Caco-2 (cell line): ENCODE results near the gene EMILIN1. TPM values are rescaled to one million over a fixed set of nuclear protein-coding genes. Genes with fewer than 3 reads are reported as not detected.
"Not testable (repeated sequence)": the region's sequence is repeated elsewhere in the genome, so short reads cannot be mapped to it uniquely, and the experiment has no call there.

Experiments used
- BruUV-seq: library from RNA; stranded (reverse); fragments of 400-500 nt; replicated peaks from 2 replicates; lab custom pipeline; 2021; lab: Mats Ljungman, UMichigan
- CTCF ChIA-PET: fragments of 300-600 bp; sonication (Branson Sonifier 250); formaldehyde crosslinking; loops from one replicate; lab custom pipeline; 2022; ENCODE audit warnings: antibody characterized with exemption; lab: Charles Lee
- POLR2A ChIA-PET: fragments of 300-600 bp; sonication (Branson Sonifier 250); formaldehyde crosslinking; loops from one replicate; lab custom pipeline; 2022; ENCODE audit warnings: antibody characterized with exemption; lab: Charles Lee
- DNase-seq, 2 experiments: peaks; one replicate each; pipeline versions ENCODE4 v3.0.0 to v3.0.0-alpha.2; 2020 to 2022
- H3K27me3 ChIP-seq: replicated peaks from 2 replicates; pipeline ENCODE4 v1.6.0; 2011; ENCODE audit warnings: low read length; ENCODE audit not compliant: control insufficient read depth, insufficient read depth
- H3K36me3 ChIP-seq: 2 replicates; pipeline ENCODE4 v1.5.1; 2011; ENCODE audit warnings: low read length; ENCODE audit not compliant: control insufficient read depth, insufficient read depth
- H3K4me1 ChIP-seq: fragments of 250-450 bp; sonication (Bioruptor Pico); 2 replicates; pipeline ENCODE4 v1.5.1; 2020; ENCODE audit warnings: mild to moderate bottlenecking
- H3K4me3 ChIP-seq: 2 replicates; pipeline ENCODE4 v1.5.1; 2011; ENCODE audit warnings: low read depth, mild to moderate bottlenecking, control low read depth, low read length
- H3K9me3 ChIP-seq: fragments of 250-450 bp; sonication (Bioruptor Pico); 2 replicates; pipeline ENCODE4 v1.5.1; 2020; ENCODE audit warnings: mild to moderate bottlenecking, moderate library complexity
- H3K27ac Mint-ChIP-seq: one replicate; pipeline ENCODE4 v1.8.0; 2022; ENCODE audit warnings: mixed read lengths; ENCODE audit not compliant: unreplicated experiment
- H3K27me3 Mint-ChIP-seq: one replicate; pipeline ENCODE4 v1.8.0; 2022; ENCODE audit warnings: mixed read lengths; ENCODE audit not compliant: insufficient read depth, unreplicated experiment
- H3K36me3 Mint-ChIP-seq: one replicate; pipeline ENCODE4 v1.8.0; 2022; ENCODE audit warnings: mild to moderate bottlenecking, mixed read lengths; ENCODE audit not compliant: insufficient read depth, unreplicated experiment
- H3K4me1 Mint-ChIP-seq: one replicate; pipeline ENCODE4 v1.8.0; 2022; ENCODE audit warnings: low read depth, mixed read lengths; ENCODE audit not compliant: unreplicated experiment
- H3K4me3 Mint-ChIP-seq: one replicate; pipeline ENCODE4 v1.8.0; 2022; ENCODE audit warnings: mild to moderate bottlenecking, moderate library complexity, mixed read lengths; ENCODE audit not compliant: unreplicated experiment
- H3K9me3 Mint-ChIP-seq: one replicate; pipeline ENCODE4 v1.8.0; 2022; ENCODE audit warnings: mixed read lengths; ENCODE audit not compliant: unreplicated experiment
- CTCF ChIP-seq, 2 experiments: fragments of 200-600 bp in 1 of 2; IDR thresholded peaks; 1 replicate in 1 of 2; 2 replicates in 1 of 2; pipeline versions ENCODE4 v1.5.1 to v1.8.0; 2011 to 2022; ENCODE audit warnings: antibody characterized with exemption in 1 of 2, control low read depth in 1 of 2, inconsistent platforms in 1 of 2, low read depth in 1 of 2, low read length in 1 of 2, mild to moderate bottlenecking in 1 of 2, moderate library complexity in 1 of 2; ENCODE audit not compliant: insufficient read depth in 1 of 2, severe bottlenecking in 1 of 2, unreplicated experiment in 1 of 2
- intact Hi-C: fragments of 100-400 bp; cut with micrococcal nuclease; formaldehyde crosslinking; loops from one replicate; pipeline ENCODE4 v1.10.0; 2022; ENCODE audit not compliant: unreplicated experiment
- total RNA-seq: library from RNA; stranded (reverse); gene quantifications from 2 replicates; pipeline ENCODE4 v1.2.3, GENCODE V29; 2022

EMILIN1 gene
- total RNA-seq, 1 experiment from 2014 or later, result 0.43 TPM

GRCh38 chr2:27111392-27112078 lies 33.1 kb downstream of the EMILIN1 start:
- BruUV-seq, H3K4me3 ChIP-seq, H3K4me1 ChIP-seq, H3K27me3 Mint-ChIP-seq, H3K4me3 Mint-ChIP-seq, H3K9me3 ChIP-seq, H3K27me3 ChIP-seq, H3K36me3 Mint-ChIP-seq, H3K27ac Mint-ChIP-seq, H3K9me3 Mint-ChIP-seq, DNase-seq, H3K4me1 Mint-ChIP-seq, H3K36me3 ChIP-seq, intact Hi-C loops: not testable (repeated sequence)
- CTCF ChIA-PET, result interaction anchor here (0.6 to 1.0 kb wide), 2 partner anchors 11 to 75 kb away, joined by 4 to 5 read pairs; no protein-coding TSS in a partner anchor
- POLR2A ChIA-PET, result interaction anchor here (0.6 kb wide), 1 partner anchor 172 kb away, joined by 5 read pairs; no protein-coding TSS in a partner anchor

- CTCF ChIA-PET, result no interaction called here
- Mint-ChIP-seq H3K27me3 (peaks cover 5% of the 10 kb centered on the region), H3K9me3 (no peaks in the 10 kb centered on the region), H3K4me1 (no peaks in the 10 kb centered on the region), H3K27ac (no peak overlapping the region), H3K4me3 (no peak overlapping the region), H3K36me3 (peaks cover 6% of the 10 kb centered on the region)
- Histone ChIP-seq H3K27me3 (no peaks in the 10 kb centered on the region), H3K4me3 (no peak overlapping the region), H3K36me3 (no peaks in the 10 kb centered on the region), H3K4me1 (0 out of 2 replicates have a peak, but pooled peaks cover 3% of the 10 kb centered on the region), H3K9me3 (no peaks in the 10 kb centered on the region)
- intact Hi-C loops, result no loop called here
- no peak for TF ChIP-seq CTCF (IDR thresholded peaks at IDR 0.05; ENCODE audit: insufficient read depth in 1 of 2, low read depth in 1 of 2, low read length in 1 of 2, severe bottlenecking in 1 of 2, unreplicated experiment in 1 of 2)
- POLR2A ChIA-PET, result no interaction called here
- no peak for DNase-seq
- no TSS peak for BruUV-seq
Measured at GRCh38 chr2:27115519-27115918, 37.1 kb downstream of the EMILIN1 start.

- H3K4me1 ChIP-seq, result 0 out of 2 replicates have a peak, but pooled peaks cover 3% of the 10 kb centered on the region
- ChIA-PET CTCF (interaction anchor here (1.3 kb wide), 1 partner anchor 174 kb away, joined by 3 read pairs; no protein-coding TSS in a partner anchor), POLR2A (no interaction called here)
- DNase-seq, result no peak
- no peaks in the 10 kb centered on the region for H3K9me3 ChIP-seq
- no TSS peak for BruUV-seq
- H3K4me3 Mint-ChIP-seq, result peak overlapping the region; percentile 76
- peak overlapping the region; percentile 61 for H3K4me3 ChIP-seq
- peaks cover 13% of the 10 kb centered on the region for H3K27me3 Mint-ChIP-seq
- H3K4me1 Mint-ChIP-seq, result no peaks in the 10 kb centered on the region
- H3K27me3 ChIP-seq, result no peaks in the 10 kb centered on the region
- peaks cover 6% of the 10 kb centered on the region for H3K36me3 Mint-ChIP-seq
- H3K9me3 Mint-ChIP-seq, result no peaks in the 10 kb centered on the region
- no peak overlapping the region for H3K27ac Mint-ChIP-seq
- intact Hi-C loops, result no loop called here
- TF ChIP-seq CTCF (IDR thresholded peaks at IDR 0.05; ENCODE audit: insufficient read depth in 1 of 2, low read depth in 1 of 2, low read length in 1 of 2, severe bottlenecking in 1 of 2, unreplicated experiment in 1 of 2), result no peak
- H3K36me3 ChIP-seq, result no peaks in the 10 kb centered on the region
Measured at GRCh38 chr2:27117995-27118524, 39.6 kb downstream of the EMILIN1 start.
